ENCODE measurements around the gene PTPRN. TPM values are rescaled to one million over a fixed set of nuclear protein-coding genes. Genes with fewer than 3 reads are reported as not detected.
A peak's percentile ranks its signal among the peaks of the same experiment; 100 is the strongest.

Gene PTPRN
- total RNA-seq, 4 donors from 2014 or later, result not detected

DNA sequence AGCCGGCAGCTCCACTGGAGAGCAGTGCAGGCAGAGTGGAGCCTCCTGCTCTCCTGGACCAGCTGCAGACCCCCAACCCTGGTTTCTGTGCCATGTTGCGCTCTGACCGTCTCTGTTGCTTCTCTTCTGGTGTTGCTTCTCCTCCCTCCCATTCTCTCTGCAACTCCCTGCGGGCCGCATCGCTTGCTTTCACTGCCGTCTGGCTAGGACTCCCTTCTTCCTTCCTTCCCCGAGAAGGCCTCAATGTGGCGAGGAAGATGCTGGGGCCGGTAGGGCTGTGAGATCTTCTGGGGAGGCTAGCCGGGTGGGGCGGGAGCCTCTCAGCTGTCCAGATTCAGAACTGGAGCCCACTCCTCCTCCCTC lies 23.8 kb downstream of the PTPRN start:
- Histone ChIP-seq H3K27me3 (no peaks in the 10 kb centered on the region), H3K36me3 (peaks cover 0 to 53% (median 6%) of the 10 kb centered on the region in 3 donors), H3K4me3 (no peak overlapping the region), H3K4me1 (peaks cover 0 to 97% (median 50%) of the 10 kb centered on the region in 4 donors), H3K9me3 (no peaks in the 10 kb centered on the region), H3K27ac (peak overlapping the region; percentile 76 to 100 (median 100))
- TF ChIP-seq, protein P1, sequence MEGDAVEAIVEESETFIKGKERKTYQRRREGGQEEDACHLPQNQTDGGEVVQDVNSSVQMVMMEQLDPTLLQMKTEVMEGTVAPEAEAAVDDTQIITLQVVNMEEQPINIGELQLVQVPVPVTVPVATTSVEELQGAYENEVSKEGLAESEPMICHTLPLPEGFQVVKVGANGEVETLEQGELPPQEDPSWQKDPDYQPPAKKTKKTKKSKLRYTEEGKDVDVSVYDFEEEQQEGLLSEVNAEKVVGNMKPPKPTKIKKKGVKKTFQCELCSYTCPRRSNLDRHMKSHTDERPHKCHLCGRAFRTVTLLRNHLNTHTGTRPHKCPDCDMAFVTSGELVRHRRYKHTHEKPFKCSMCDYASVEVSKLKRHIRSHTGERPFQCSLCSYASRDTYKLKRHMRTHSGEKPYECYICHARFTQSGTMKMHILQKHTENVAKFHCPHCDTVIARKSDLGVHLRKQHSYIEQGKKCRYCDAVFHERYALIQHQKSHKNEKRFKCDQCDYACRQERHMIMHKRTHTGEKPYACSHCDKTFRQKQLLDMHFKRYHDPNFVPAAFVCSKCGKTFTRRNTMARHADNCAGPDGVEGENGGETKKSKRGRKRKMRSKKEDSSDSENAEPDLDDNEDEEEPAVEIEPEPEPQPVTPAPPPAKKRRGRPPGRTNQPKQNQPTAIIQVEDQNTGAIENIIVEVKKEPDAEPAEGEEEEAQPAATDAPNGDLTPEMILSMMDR (IDR thresholded peaks at IDR 0.05), result no peak
- no peak for TF ChIP-seq POLR2A (IDR thresholded peaks at IDR 0.05)
- no peak for TF ChIP-seq EP300 (IDR thresholded peaks at IDR 0.05)
- DNase-seq (ENCODE audit: low spot score in 2 of 2), result no peak
- WGBS, 2 donors, result 64% methylated on average over 11 to 12 of the region's 12 CpGs

DNA sequence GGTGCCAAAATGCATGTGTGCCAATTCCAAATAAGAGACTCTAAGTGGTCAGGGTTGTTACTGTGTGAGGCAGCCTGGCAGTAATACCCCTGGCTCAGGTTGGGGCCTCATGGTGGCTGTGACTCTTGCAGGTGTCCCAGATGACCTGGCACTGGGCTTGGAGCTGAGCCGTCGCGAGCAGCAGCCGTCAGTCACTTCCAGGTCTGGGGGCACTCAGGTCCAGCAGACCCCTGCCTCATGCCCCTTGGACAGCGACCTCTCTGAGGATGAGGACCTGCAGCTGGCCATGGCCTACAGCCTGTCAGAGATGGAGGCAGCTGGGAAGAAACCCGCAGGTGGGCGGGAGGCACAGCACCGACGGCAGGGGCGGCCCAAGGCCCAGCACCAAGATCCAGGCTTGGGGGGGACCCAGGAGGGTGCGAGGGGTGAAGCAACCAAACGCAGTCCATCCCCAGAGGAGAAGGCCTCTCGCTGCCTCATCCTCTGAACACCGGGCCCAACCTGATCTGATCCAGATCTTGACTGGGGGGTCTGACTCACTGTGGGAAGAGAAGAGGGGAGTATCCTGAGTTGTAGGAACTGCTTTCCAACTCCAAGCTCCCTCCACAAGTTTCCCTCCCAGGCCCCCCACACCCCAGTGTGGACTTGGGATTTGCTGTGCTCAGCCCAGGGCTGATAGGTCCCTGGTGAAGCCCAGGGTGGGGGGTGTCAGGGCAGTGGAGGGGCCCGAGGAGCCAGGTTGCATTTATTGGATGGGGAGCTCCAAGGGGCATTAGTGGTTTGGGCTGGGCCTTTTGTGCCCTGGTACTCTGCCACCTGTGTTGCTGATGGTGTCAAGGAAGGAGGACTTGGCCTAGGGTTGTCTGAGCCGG lies 24.5 kb downstream of the PTPRN start:
- Histone ChIP-seq H3K27ac (peak overlapping the region; percentile 76 to 100 (median 100)), H3K4me1 (peaks cover 0 to 97% (median 51%) of the 10 kb centered on the region in 4 donors), H3K9me3 (no peaks in the 10 kb centered on the region), H3K4me3 (no peak overlapping the region), H3K27me3 (no peaks in the 10 kb centered on the region), H3K36me3 (peaks cover 0 to 53% (median 6%) of the 10 kb centered on the region in 3 donors)
- WGBS, 2 donors, result 80 to 85% methylated on average over 12 to 15 of the region's 16 CpGs
- no peak for DNase-seq (ENCODE audit: low spot score in 2 of 2)
- TF ChIP-seq, protein P1 (IDR thresholded peaks at IDR 0.05), result no peak
- TF ChIP-seq POLR2A (IDR thresholded peaks at IDR 0.05) (no peak), EP300 (IDR thresholded peaks at IDR 0.05) (no peak)

DNA sequence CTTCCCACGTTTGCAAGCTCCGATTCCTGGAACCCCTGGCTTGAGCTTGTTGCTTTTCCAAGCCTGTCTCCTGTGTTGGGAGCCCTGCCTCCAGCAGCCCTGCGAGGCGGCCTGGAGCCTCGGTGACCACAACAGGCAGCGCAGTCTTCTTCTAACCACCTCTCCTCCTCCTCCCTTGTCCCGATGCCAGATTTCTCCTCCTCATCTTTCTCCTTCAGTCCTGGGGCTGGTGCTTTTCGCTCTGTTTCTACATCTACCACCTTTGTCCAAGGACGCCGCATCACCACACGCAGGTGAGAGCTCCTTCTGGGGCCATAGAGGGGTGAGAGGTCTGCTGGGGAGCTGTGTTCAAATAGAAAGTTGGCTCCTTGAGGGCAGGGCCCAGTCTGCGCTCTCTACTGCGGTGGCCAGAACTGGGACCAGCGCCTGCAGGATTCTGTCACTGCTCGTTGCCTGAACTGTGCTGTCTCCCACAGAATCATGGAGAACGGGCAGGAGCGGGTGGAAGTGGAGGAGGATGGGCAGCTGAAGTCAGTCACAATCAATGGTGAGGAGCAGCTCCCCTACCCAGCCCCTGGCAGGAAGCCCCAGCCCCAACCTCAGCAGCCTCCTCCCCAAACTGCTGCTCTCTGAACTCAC lies 26.1 kb downstream of the PTPRN start:
- peaks cover 0 to 53% (median 6%) of the 10 kb centered on the region in 3 donors for H3K36me3 ChIP-seq
- peak overlapping the region; percentile 53 to 100 (median 100) for H3K27ac ChIP-seq
- peaks cover 0 to 89% (median 51%) of the 10 kb centered on the region in 4 donors for H3K4me1 ChIP-seq
- WGBS, 2 donors, result 64 to 71% methylated on average over 17 of the region's 17 CpGs
- TF ChIP-seq, protein P1 (IDR thresholded peaks at IDR 0.05), result no peak
- TF ChIP-seq EP300 (IDR thresholded peaks at IDR 0.05), result no peak
- TF ChIP-seq POLR2A (IDR thresholded peaks at IDR 0.05), result no peak
- H3K4me3 ChIP-seq, result no peak overlapping the region
- no peaks in the 10 kb centered on the region for H3K9me3 ChIP-seq
- DNase-seq (ENCODE audit: low spot score in 2 of 2), result no peak
- H3K27me3 ChIP-seq, result no peaks in the 10 kb centered on the region

DNA sequence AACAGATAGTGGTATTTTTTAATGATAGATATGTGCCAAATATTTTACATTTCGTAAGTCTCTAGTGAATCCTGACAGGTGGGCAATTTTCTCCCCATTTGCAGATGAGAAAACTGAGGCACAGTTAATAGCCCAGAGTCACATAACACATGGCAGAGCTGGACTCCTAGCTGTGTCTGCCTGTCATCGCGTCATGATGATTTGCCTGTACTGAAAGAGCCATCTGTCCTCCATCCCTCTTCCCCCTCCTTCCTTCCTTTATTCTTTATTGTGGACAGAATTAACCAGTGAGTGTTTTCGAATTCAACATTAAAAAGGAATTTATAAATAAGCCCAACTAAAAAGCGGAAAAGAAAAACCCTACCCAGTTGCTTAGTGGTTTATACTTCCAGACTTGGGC lies 26.8 kb downstream of the PTPRN start:
- peaks cover 0 to 53% (median 6%) of the 10 kb centered on the region in 3 donors for H3K36me3 ChIP-seq
- 51 to 60% methylated on average over 5 of the region's 5 CpGs for WGBS, 2 donors
- no peak for DNase-seq (ENCODE audit: low spot score in 2 of 2)
- peaks cover 0 to 89% (median 47%) of the 10 kb centered on the region in 4 donors for H3K4me1 ChIP-seq
- TF ChIP-seq, protein P1 (IDR thresholded peaks at IDR 0.05), result no peak
- TF ChIP-seq EP300 (IDR thresholded peaks at IDR 0.05) (peak in 1 of 2 donors; percentile 46), POLR2A (IDR thresholded peaks at IDR 0.05) (peak in 1 of 2 donors; percentile 17)
- peak overlapping the region; percentile 66 to 100 (median 100) for H3K27ac ChIP-seq
- no peak overlapping the region for H3K4me3 ChIP-seq
- no peaks in the 10 kb centered on the region for H3K27me3 ChIP-seq
- no peaks in the 10 kb centered on the region for H3K9me3 ChIP-seq

DNA sequence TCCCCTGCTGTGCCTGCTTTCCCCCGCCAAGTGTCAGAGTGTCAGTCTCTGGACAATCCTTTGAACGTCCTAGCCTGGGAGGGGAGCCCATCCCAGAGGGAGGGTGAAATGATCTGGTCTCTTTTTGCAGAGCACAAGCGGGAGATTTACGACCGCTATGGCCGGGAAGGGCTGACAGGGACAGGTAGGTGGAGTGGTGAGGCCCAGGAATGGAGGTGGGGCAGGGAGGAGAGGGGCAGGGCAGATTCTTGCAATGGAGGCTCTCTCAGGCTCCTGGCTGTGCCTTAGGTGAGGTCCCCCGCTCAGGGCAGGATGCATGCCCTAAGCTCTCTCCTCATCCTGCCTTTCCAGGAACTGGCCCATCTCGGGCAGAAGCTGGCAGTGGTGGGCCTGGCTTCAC lies 27.6 kb downstream of the PTPRN start:
- no peak for DNase-seq (ENCODE audit: low spot score in 2 of 2)
- Histone ChIP-seq H3K4me3 (no peak overlapping the region), H3K27me3 (no peaks in the 10 kb centered on the region), H3K4me1 (peaks cover 0 to 82% (median 40%) of the 10 kb centered on the region in 4 donors), H3K36me3 (peaks cover 0 to 53% (median 6%) of the 10 kb centered on the region in 3 donors), H3K27ac (peak overlapping the region; percentile 66 to 100 (median 100)), H3K9me3 (no peaks in the 10 kb centered on the region)
- no peak for TF ChIP-seq POLR2A (IDR thresholded peaks at IDR 0.05)
- TF ChIP-seq, protein P1 (IDR thresholded peaks at IDR 0.05), result no peak
- no peak for TF ChIP-seq EP300 (IDR thresholded peaks at IDR 0.05)
- 56 to 80% methylated on average over 8 of the region's 8 CpGs for WGBS, 2 donors

Measured in tibial nerve (tissue), 4 donors.